Ishikawa (cell line): ENCODE measurements around the gene C5.

ENCODE experiments used
- CEBPB ChIP-seq: IDR thresholded peaks from 2 replicates; pipeline ENCODE4 v1.6.1; 2012
- EGR1 ChIP-seq: IDR thresholded peaks from 2 replicates; pipeline ENCODE4 v1.6.1; 2012
- EP300 ChIP-seq: IDR thresholded peaks from 2 replicates; pipeline ENCODE4 v1.6.1; 2012; ENCODE audit warnings: borderline replicate concordance
- FOXM1 ChIP-seq: IDR thresholded peaks from 2 replicates; pipeline ENCODE4 v1.6.1; 2012; ENCODE audit warnings: low read depth, borderline replicate concordance
- MAX ChIP-seq: IDR thresholded peaks from 2 replicates; pipeline ENCODE4 v1.6.1; 2012
- RAD21 ChIP-seq: IDR thresholded peaks from 2 replicates; pipeline ENCODE4 v1.6.1; 2012; ENCODE audit warnings: low read depth
- REST ChIP-seq: IDR thresholded peaks from 2 replicates; pipeline ENCODE4 v1.6.1; 2012; ENCODE audit warnings: low read depth, mild to moderate bottlenecking
- TAF1 ChIP-seq: IDR thresholded peaks from 2 replicates; pipeline ENCODE4 v1.6.1; 2012; ENCODE audit warnings: low read depth, mild to moderate bottlenecking
- TEAD4 ChIP-seq: IDR thresholded peaks from 2 replicates; pipeline ENCODE4 v1.6.1; 2012
- YY1 ChIP-seq: IDR thresholded peaks from 2 replicates; pipeline ENCODE4 v1.6.1; 2012; ENCODE audit warnings: low read depth
- ZBTB7A ChIP-seq: IDR thresholded peaks from 2 replicates; pipeline ENCODE4 v1.6.1; 2012; ENCODE audit warnings: low read depth
- TF ChIP-seq, protein P1 (sequence below): IDR thresholded peaks from 2 replicates; pipeline ENCODE4 v1.6.1; 2012

DNA sequence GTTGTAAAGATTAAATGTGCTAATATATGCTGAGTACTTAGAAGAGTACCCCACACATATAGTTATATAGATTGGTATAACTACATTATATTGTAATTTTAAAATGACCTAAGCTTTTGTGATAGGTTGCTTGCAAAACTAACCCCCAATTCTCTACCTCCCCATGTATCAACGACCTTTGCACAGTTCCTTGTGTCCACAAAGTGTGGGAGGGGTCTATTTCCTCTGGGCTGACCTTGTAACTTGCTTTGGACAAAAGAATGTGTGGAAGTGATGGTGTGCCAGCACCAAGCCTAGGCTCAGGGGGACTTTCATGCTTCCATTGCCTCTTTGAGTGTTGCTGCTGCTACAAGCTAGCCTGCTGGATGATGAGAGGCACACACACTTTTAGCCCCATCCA, 20.6 kb downstream of the C5 start:
- no peak for TF ChIP-seq CEBPB
- TF ChIP-seq TAF1, result no peak
- no peak for TF ChIP-seq EP300
- no peak for TF ChIP-seq YY1
- no peak for TF ChIP-seq RAD21
- no peak for TF ChIP-seq EGR1
- no peak for TF ChIP-seq TEAD4
- no peak for TF ChIP-seq REST
- no peak for TF ChIP-seq MAX
- TF ChIP-seq ZBTB7A, result no peak
- TF ChIP-seq FOXM1, result no peak
- TF ChIP-seq, protein P1, sequence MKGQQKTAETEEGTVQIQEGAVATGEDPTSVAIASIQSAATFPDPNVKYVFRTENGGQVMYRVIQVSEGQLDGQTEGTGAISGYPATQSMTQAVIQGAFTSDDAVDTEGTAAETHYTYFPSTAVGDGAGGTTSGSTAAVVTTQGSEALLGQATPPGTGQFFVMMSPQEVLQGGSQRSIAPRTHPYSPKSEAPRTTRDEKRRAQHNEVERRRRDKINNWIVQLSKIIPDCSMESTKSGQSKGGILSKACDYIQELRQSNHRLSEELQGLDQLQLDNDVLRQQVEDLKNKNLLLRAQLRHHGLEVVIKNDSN, result no peak
